MM.1S (cell line): ENCODE data around the gene MMS19.

Experiments
- DNase-seq: peaks from one replicate; pipeline ENCODE4 v3.0.0-alpha.2; 2015
- H2AFZ ChIP-seq: fragments of 300-600 bp; sonication (generic); 2 replicates; pipeline ENCODE4 v1.6.0; 2016; ENCODE audit warnings: antibody characterized with exemption, low read length
- H3F3A ChIP-seq: fragments of 300-600 bp; sonication (generic); 2 replicates; pipeline ENCODE4 v1.6.1; 2016; ENCODE audit warnings: mild to moderate bottlenecking, antibody characterized with exemption, low read length, moderate library complexity, mixed read lengths; ENCODE audit not compliant: insufficient read depth
- H3K27ac ChIP-seq: fragments of 300-600 bp; sonication (generic); 2 replicates; pipeline ENCODE4 v1.5.1; 2016; ENCODE audit warnings: mild to moderate bottlenecking, low read length
- H3K27me3 ChIP-seq: fragments of 300-600 bp; sonication (generic); replicated peaks from 2 replicates; pipeline ENCODE4 v1.6.0; 2016; ENCODE audit warnings: low read length; ENCODE audit not compliant: insufficient read depth
- H3K36me3 ChIP-seq: fragments of 300-600 bp; sonication (generic); replicated peaks from 2 replicates; pipeline ENCODE4 v1.6.1; 2016; ENCODE audit warnings: mild to moderate bottlenecking, low read length, mixed read lengths; ENCODE audit not compliant: insufficient read depth
- H3K4me1 ChIP-seq: fragments of 300-600 bp; sonication (generic); 2 replicates; pipeline ENCODE4 v1.6.1; 2016; ENCODE audit warnings: low read length, mixed read lengths
- H3K4me2 ChIP-seq: fragments of 300-600 bp; sonication (generic); 2 replicates; pipeline ENCODE4 v1.6.0; 2016; ENCODE audit warnings: low read depth, low read length
- H3K4me3 ChIP-seq: fragments of 300-600 bp; sonication (generic); 2 replicates; pipeline ENCODE4 v1.5.1; 2016; ENCODE audit warnings: low read length, mixed read lengths
- H3K79me2 ChIP-seq: fragments of 300-600 bp; sonication (generic); 2 replicates; pipeline ENCODE4 v1.6.1; 2016; ENCODE audit warnings: mixed run types, low read length, mixed read lengths
- H3K9ac ChIP-seq: fragments of 300-600 bp; sonication (generic); 2 replicates; pipeline ENCODE4 v1.6.1; 2016; ENCODE audit warnings: low read length, mixed read lengths
- H3K9me2 ChIP-seq: fragments of 300-600 bp; sonication (generic); replicated peaks from 2 replicates; pipeline ENCODE4 v1.6.1; 2016; ENCODE audit warnings: mild to moderate bottlenecking, low read length, mixed read lengths; ENCODE audit not compliant: insufficient read depth
- H3K9me3 ChIP-seq: fragments of 300-600 bp; sonication (generic); replicated peaks from 2 replicates; pipeline ENCODE4 v1.6.1; 2016; ENCODE audit warnings: mild to moderate bottlenecking, low read length, mixed read lengths; ENCODE audit not compliant: insufficient read depth
- H4K20me1 ChIP-seq: fragments of 300-600 bp; sonication (generic); 2 replicates; pipeline ENCODE4 v1.6.1; 2016; ENCODE audit warnings: mild to moderate bottlenecking, low read length, moderate library complexity, mixed read lengths; ENCODE audit not compliant: insufficient read depth
- CTCF ChIP-seq: fragments of 300-600 bp; sonication (generic); IDR thresholded peaks from 2 replicates; pipeline ENCODE4 v1.5.1; 2016; ENCODE audit warnings: antibody characterized with exemption, low read length, mixed read lengths
- EZH2 ChIP-seq: fragments of 300-600 bp; sonication (generic); optimal IDR thresholded peaks from 2 replicates; pipeline ENCODE3; 2017; ENCODE audit warnings: low read depth, mild to moderate bottlenecking, antibody characterized with exemption, low read length, mixed read lengths
- EZH2phosphoT487 ChIP-seq: fragments of 300-600 bp; sonication (generic); IDR thresholded peaks from 2 replicates; pipeline ENCODE4 v1.6.1; 2018; ENCODE audit warnings: antibody characterized with exemption, low read length

Gene MMS19

GRCh38 chr10:97537186-97537869, 39.1 kb upstream of the MMS19 start:
- no peaks in the 10 kb centered on the region for H3F3A ChIP-seq
- no peak overlapping the region for H3K4me2 ChIP-seq
- H3K27me3 ChIP-seq = no peaks in the 10 kb centered on the region
- H3K27ac ChIP-seq = no peak overlapping the region
- no peak for DNase-seq
- no peaks in the 10 kb centered on the region for H3K9me3 ChIP-seq
- no peaks in the 10 kb centered on the region for H3K36me3 ChIP-seq
- H3K9me2 ChIP-seq = no peaks in the 10 kb centered on the region
- no peaks in the 10 kb centered on the region for H3K79me2 ChIP-seq
- no peaks in the 10 kb centered on the region for H3K4me1 ChIP-seq
- H2AFZ ChIP-seq = no peak overlapping the region
- H3K9ac ChIP-seq = no peak overlapping the region
- TF ChIP-seq CTCF (no peak), EZH2phosphoT487 (no peak), EZH2 (no peak)
- H4K20me1 ChIP-seq = no peaks in the 10 kb centered on the region
- no peak overlapping the region for H3K4me3 ChIP-seq

- H3K79me2 ChIP-seq = no peaks in the 10 kb centered on the region
Measured at GRCh38 chr10:97534746-97535367, 36.6 kb upstream of the MMS19 start.

DNA sequence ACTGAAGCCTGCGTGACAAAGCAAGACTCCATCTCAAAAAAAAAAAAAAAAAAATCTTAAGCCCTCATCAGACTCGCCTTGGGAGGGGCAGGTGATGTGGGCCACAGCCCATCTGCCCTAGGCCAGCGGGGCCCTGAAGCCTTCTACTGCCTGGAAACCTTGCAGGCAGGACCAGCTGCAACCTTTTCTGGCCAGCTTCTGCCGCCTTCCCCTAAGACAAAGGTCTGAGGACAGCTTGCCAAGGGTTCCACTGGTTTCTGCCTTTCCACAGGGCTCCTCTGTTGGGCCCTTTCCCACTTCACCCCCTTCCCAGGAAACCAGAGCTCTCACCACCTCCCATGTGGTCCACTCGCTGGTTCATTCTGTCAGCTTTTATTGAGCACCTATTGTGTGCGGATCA, 35.7 kb upstream of the MMS19 start:
- Histone ChIP-seq H3F3A (no peaks in the 10 kb centered on the region), H3K9ac (no peak overlapping the region), H3K9me2 (no peaks in the 10 kb centered on the region), H2AFZ (no peak overlapping the region), H3K36me3 (no peaks in the 10 kb centered on the region), H3K4me2 (no peak overlapping the region), H3K79me2 (no peaks in the 10 kb centered on the region), H4K20me1 (no peaks in the 10 kb centered on the region), H3K4me3 (no peak overlapping the region), H3K4me1 (no peaks in the 10 kb centered on the region), H3K9me3 (no peaks in the 10 kb centered on the region), H3K27ac (no peak overlapping the region), H3K27me3 (no peaks in the 10 kb centered on the region)
- DNase-seq = no peak
- no peak for TF ChIP-seq CTCF
- no peak for TF ChIP-seq EZH2phosphoT487
- TF ChIP-seq EZH2 = no peak

More at GRCh38 chr10:97534746-97535367, 36.6 kb upstream of the MMS19 start:
- Histone ChIP-seq H3K4me3 (no peak overlapping the region), H3K9me3 (no peaks in the 10 kb centered on the region), H3K27ac (no peak overlapping the region), H3K9me2 (no peaks in the 10 kb centered on the region), H2AFZ (no peak overlapping the region), H3K4me2 (no peak overlapping the region), H3K27me3 (no peaks in the 10 kb centered on the region), H3F3A (no peaks in the 10 kb centered on the region), H4K20me1 (no peaks in the 10 kb centered on the region), H3K4me1 (no peaks in the 10 kb centered on the region), H3K9ac (no peak overlapping the region), H3K36me3 (no peaks in the 10 kb centered on the region)
- peak; percentile 22 for DNase-seq
- TF ChIP-seq CTCF = peak; percentile 65
- no peak for TF ChIP-seq EZH2phosphoT487
